ENCODE data around the gene PRSS57.
"Not testable (repeated sequence)": the region's sequence is repeated elsewhere in the genome, so short reads cannot be mapped to it uniquely, and the experiment has no call there.

Gene PRSS57

DNA sequence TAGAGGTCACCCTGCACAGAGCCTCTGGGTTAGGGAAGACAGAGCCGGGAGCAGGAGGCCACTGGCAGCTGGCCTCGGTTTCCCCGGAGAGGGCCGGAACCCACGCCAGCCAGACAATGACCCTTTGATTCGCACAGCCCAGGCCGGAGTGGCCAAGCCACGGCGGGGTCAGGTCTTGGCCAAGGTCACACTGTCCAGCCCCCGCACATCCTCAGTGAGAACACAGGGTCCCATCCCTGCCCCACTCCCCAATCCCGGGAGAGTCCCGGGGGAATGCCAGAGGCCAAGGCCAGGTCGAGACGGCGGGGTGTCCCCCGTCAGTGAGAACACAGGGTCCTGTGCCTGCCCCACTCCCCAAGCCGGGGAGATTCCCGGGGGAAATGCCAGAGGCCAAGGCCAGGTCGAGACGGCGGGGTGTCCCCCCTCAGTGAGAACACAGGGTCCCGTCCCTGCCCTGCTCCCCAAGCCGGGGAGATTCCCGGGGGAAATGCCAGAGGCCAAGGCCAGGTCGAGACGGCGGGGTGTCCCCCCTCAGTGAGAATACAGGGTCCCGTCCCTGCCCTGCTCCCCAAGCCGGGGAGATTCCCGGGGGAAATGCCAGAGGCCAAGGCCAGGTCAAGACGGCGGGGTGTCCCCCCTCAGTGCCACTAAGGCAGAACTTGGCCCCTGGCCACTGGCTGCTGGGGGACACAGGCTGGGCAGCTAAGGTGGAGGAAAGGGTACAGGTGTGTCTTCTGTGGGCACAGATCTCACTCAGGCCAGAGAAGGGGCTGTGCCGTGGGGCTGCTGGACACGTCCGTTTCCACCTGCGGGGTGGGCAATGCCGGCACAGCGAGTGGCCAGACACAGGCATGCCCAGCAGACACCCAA lies 20.7 kb downstream of the PRSS57 start:
- DNase-seq (no peak), ATAC-seq (no peak)

DNA sequence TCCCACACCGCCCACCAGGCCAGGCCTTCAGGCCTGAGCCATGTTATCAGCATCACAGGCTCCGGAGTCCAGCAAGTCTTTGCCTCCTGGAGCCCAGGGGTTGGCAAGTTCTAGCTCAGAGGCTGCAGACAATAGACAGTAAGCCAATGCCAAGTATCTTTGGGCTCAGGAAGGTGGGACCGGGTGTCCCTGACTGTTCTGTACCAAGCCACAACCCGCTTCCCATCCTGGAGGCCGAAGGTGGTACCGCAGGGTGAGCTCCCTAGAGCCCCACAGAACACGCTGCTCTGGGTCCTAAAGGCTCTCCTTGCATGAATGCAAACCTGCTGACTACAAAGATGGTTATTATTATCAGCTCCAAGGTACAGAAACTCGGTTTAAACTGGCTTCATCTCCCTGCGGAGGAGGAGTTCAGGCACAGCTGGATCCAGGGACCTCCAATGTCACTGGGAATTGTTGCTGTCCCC lies 24.6 kb downstream of the PRSS57 start:
- ATAC-seq (peak; percentile 31), DNase-seq (no peak)

DNA sequence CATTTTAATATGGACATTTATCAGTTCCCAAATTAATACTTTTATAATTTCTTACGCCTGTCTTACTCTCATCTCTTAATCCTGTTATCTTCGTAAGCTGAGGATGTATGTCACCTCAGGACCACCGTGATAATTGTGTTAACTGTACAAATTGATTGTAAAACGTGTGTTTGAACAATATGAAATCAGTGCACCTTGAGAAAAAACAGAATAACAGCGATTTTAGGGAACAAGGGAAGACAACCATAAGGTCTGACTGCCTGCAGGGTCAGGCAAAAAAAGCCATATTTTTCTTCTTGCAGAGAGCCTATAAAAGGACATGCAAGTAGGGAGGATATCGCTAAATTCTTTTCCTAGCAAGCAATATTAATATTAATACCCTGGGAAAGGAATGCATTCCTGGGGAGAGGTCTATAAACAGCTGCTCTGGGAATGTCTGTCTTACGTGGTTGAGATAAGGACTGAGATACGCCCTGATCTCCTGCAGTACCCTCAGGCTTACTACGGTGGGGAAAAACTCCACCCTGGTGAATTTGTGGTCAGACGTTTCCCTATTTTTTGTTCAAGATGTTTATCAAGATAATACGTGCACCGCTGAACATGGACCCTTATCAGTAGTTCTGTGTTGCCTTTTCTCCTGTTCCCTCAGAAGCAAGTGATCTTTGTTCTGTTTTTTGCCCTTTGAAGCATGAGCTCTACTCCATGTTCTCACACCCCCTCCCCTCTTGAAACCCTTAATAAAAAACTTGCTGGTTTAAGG lies 26.4 kb downstream of the PRSS57 start:
- DNase-seq, ATAC-seq: not testable (repeated sequence)

DNA sequence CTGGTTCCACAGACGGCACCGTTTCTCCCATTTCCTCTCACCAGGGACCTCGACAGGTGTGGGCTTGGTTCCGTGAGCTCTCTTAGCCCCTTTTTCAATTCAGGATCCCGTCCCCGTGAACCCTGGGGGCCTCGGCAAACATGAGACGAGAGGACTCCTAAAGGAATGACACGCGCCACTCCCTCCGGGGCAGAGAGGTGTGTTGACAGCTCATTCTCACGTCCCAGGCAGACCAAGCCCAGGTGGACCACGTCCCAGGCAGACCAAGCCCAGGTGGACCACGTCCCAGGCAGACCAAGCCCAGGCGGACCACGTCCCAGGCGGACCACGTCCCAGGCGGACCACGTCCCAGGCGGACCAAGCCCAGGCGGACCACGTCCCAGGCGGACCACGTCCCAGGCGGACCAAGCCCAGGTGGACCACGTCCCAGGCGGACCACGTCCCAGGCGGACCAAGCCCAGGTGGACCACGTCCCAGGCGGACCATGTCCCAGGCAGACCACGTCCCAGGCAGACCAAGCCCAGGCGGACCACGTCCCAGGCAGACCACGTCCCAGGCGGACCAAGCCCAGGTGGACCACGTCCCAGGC lies 28.2 kb downstream of the PRSS57 start:
- DNase-seq, ATAC-seq: not testable (repeated sequence)

DNA sequence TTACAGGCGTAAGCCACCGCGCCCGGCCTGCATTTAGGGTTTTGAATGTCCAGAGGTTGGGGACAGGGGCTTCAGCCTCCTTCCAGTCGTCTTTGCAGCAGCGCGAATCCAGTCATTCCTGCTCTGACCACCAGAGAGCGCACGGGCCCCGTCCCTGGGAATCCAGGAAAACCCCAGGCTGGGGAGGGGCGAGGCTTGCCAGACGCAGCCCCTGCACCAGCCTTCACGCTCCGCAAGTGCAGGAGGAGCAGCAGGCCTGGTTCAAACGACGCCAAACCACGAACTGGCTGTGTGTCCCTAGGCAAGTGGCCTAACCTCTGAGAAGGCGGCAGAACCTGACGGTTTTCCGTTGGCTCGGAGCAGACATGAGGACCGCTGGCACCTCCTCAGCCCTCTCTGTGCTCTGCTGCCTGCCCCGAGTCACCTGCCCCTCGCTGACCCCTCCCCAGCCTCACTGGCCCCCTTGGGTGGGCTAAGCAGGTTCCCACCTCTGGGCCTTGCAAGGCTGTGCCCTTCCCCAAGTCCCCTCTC lies 30.3 kb downstream of the PRSS57 start:
- ATAC-seq, result no peak
- DNase-seq, result peak; percentile 87

DNA sequence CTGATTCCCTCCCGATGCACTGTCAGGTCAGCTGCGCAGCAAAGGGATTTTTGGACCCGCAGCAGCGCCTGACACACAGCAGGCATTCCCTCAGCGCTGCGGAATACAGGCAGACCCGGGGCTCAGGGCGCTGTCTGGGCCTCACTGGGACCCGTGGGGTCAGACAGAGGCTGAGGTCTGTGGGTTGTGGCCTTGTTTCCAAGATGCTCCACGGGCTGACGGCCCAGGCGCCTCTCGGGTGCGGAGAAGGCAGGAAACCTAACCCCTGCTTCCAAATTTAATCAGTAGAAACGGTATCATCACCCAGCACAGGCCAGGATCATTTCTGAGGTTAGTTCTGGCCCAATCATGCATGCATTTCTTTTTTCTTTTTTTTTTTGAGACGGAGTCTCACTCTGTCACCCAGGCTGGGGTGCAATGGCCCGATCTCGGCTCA lies 31.6 kb downstream of the PRSS57 start:
- DNase-seq (no peak), ATAC-seq (no peak)

DNA sequence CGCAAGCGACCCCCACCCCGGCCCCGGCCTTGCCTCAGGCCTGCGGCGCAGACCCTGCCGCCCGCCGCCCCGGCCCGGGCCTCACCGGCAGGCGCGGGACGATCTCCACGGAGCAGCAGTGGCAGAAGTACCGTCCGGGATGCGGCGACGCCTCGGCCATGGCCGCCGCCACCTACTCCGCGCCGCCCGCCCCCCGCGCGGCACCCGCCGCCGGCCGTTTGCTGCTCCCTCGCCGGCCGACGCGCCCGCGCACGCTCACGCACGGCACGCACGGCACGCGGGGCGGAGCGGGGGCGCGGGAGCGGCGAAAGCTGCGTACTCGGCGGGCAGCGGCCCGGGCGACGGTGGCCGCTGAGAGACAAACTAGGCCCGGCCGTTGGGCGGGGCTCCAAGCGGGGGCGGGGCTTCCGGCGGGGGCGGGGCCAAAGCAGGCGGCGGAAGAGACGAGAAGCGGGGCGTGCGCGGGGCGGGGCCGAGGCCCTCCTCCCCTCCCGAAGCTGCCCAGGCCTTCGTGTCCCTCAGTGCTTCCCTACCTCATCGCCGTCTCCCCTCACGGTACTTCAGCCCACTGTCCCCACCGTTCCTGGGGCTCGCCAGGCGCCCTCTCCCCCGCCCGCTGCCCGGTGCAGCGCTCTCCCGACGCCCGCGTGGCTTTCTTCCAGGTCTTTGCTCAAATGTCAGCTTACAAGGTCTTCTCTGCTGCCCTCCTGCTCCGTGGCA lies 32.1 kb downstream of the PRSS57 start, which contains the start of gene RNF126:
Gene RNF126, minus strand, starts transcription at position 253 of the 720 bp plus-strand sequence. Its CDS starts 93 bp downstream, at position 160.
- DNase-seq, result peak; percentile 95
- peak; percentile 50 for ATAC-seq

DNA sequence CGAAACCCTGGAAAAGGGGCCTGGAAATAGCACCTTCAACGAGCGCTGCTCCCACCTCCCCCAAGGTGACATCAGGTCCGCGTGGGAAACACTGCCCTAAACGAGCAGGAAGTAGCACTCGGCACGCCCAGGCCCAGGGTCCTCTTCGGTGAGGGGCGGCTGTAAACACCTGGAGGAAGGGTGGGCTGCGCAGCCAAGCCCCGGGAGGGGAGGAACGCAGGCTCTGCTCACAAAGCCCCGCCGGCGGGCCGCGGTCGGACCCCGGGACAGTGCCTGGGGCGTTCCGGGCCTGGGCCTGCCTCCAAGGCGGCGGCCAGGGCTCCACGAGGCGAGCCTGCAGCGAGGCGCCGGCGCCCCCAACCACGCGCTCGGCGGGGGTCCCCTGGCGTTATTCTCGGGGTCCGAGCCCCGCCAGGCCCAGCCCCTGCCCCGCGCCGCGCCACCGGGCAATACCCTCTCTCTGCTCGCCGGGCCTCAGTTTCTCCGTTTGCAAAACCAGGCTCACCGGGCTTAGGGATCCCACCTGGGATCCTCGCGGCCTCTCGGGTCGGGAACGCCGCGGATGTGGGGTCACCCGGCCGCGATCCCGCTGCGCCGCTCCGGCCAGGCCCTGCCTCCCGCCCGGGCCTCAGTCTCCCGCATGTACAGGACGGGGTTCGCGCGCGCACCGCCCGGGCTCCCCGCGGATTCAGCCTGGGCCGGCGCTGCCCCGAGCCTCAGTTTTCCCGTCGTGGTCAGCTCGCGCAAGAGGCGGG lies 32.9 kb downstream of the PRSS57 start:
- ATAC-seq, result peak; percentile 16
- peak; percentile 78 for DNase-seq

DNA sequence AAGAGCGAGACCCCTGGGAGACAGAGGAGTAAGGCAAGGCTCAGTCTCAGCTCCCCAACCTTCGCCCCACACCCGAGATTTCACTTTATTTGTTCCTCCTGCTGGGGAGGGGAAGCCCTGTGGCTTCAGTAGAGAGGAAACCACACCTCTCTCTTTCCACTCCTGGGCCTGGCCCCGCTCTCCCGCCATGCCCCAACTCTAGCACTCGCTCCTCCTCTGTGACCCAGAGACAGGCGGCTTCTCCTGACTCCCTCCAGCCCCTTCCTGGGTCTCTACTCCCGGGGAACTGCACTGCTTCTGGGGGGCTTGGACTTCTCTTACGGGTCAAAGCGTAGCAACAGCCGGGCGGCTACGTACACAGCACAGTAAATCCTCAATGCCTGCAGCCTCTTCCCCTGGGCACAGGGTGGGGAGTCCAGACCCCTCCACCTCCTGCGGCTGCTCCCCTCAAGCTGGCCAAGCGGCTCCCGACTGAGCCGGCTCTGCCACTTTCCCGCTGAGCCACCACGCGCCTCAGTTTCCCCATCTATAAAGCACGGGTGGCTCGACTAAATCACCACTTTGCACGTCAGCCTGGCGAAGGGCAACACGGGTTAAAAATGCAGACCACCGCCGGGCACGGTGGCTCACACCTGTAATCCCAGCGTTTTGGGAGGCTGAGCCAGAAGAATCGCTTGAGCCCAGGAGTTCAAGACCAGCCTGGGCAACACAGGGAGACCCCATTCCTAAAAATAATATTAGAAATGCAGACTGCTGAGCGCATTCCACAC lies 33.6 kb downstream of the PRSS57 start:
- DNase-seq, result peak; percentile 74
- ATAC-seq, result peak; percentile 48

DNA sequence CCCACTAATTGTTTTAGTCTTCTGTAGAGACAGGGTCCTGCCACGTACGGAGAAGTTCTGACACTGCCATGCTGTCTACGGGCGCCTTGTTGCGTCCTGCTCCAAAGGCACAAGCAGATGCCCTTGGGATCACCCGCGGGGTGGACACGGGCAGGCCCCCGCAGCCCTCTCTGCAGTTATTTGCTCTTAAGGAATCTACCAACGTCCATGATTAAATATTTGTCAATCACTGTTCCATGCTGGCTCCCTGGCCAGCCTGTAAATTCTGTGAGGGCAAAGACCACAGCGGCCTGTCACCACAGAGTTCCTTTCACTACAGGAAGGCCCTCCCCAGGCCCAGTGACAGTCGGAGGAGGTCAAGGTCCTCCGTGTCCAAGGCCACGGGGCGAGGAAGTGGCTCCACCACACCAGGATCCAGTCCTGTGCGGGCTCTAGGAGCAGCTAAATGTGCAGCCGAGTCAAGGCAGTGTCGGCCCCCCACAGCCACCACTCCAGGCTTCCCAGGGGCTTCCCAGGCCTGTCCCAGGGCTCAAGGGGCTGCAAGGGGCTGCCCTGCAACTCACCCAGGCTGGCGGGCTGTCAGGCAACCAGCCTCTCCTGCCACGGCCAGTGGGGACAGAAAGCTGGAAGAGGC lies 34.3 kb downstream of the PRSS57 start:
- DNase-seq (no peak), ATAC-seq (no peak)

DNA sequence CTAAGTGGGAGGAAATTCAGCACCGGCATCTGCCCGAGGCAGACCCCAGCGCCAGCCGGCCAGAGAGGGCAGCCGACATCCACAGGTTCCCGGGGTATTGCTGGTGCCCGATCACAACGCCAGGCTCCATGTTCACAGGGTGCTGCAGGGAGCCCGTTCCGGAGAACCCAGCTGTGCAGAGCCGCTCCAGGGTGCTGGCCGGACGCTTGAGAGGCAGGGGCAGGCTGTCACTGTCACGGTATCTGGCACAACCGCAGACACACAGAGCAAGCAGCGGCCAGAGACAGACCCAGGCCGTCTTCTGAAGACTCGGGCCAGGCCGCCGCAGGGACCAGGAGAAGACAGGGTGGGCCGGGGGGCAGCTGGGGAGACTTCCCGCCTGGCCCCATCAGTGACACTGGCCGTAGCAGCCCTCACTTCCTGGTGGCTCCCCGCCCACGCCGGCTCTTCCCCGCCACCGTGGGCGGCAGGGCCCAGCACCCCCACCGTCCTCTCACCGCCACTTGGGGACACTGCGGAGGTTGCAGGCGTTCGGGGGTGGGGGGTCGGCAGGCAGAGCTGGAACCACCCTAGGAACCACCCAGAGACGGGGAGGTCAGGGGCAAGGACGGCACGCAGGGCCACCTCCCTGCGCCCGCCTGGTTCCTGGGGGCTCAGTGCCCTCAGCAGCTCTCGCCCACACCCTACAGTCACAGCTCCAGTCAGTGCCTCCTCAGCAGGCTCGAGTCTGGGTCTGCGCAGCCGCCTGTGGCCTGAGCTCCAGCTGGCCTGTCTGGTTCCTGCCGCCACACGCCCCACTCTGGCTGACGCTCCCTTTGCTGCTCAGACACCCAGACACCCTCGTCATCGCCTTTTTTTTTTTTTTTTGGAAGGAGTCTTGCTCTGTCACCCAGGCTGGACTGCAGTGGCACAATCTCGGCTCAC lies 36.1 kb downstream of the PRSS57 start:
- no peak for ATAC-seq

DNA sequence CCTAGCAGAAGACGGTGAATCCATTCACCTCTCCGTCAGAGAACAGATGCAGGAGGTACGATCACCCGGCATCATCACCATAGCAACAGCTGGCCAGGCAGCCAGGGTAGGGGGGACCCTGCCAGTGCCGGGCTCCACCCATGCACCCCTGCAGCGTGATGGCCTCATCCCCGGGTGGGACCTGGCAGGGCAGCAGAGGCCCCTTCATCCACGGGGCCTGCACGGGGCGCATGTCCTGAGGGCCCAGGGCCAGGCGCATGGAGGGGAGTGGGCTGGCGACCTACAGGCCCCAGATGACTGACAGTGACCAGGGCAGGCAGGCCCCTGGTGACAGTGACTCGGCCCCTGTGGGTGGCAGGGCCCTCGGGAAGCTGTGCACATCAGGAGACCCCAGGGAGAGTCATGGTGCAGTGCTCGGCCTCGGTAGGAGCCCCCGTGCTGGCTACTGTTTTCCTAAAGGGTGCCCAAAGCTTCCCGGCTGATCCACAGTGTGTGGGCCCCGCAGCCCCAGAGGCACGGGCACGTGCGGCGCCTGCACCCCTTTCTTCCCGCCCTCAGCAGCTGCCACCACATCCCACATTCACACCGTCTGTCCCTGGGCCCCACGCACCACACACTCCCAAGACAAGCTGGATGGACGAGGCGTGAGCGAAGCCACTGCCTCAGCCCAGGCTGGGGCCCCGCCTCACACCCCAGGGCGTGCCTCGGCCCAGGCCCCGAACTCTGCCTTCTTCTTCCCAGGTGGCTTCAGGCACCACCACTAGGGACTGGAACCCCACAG lies 37.0 kb downstream of the PRSS57 start:
- DNase-seq (no peak), ATAC-seq (no peak)

More for the DNA sequence above, 36.1 kb downstream of the PRSS57 start:
- DNase-seq, result peak; percentile 30

DNA sequence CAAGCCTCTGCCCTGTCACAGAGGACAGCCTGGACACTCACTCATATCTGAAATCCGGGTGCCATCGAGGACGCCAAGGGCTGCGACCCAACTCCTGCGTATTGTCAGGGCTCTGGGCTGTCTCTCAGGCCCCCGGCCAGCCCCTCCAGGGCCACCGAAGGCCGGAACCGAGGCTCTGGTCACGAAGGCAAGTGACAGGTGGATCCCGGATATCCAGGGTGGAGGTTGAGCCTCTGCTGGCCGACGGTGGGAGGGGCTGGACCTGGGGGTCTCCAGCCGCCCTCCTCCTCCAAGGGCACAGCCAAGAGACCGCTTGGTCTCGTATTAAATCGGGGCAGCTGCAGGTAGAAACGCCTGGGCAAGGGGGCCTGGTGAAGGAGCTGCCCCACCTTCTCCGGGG lies 37.6 kb downstream of the PRSS57 start:
- DNase-seq (no peak), ATAC-seq (no peak)

DNA sequence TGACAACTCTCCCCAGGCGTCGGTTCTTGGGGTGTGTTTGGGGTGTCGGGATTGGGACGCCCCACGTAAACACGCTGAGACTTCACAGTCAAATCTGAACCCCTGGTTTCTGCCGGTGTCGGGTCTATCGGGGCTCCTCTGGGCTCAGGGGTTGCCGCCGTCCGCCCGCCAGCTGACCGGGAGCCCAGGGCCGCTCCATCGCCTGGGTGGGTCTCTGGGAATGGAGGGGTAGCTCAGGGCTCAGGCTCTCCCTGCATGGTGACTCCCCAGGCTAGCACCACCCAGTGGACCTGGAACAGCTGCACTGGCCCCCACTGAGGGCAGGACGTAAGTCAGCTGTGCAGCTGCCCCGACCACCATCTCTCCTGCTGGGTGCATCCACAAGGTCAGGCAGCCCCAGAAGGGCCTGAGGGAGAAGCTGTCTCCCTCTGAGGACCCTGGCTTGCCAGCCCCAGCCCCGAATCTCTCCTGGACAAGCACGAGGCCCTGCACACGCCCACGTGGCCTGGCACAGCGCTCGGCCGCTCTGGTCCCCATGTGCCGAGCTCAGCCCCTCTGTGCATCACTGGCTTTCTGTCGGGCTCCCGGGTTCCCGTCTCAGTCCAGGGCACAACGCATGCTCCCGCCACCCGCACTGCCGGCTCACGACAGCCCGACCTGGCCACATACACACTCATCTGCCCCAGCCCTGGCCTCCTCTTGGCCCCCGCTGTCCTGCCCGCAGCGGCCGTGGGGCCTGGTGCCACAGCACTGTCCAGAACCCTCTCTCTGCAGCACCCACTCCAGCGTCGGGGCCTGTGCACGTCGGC lies 38.3 kb downstream of the PRSS57 start:
- DNase-seq (no peak), ATAC-seq (no peak)

DNA sequence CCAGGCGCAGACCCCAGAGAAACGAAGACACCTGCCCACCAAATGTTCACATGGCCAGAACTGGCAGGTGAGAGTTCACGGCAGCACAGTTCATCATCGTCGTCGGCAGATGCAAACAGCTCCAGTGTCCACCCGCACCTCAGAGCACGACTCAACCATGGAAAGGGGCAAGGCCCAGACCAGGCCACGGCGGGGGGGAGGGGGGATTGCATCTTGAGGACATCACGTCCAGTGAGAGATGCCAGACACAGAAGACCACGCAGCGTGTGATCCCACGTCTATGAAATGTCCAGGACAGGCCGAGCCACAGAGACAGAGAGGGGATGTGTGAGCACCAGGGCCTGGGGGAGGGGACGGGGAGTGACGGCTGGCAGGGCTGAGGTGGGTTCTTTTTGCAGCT lies 39.6 kb downstream of the PRSS57 start:
- ATAC-seq, result no peak
- DNase-seq, result no peak

DNA sequence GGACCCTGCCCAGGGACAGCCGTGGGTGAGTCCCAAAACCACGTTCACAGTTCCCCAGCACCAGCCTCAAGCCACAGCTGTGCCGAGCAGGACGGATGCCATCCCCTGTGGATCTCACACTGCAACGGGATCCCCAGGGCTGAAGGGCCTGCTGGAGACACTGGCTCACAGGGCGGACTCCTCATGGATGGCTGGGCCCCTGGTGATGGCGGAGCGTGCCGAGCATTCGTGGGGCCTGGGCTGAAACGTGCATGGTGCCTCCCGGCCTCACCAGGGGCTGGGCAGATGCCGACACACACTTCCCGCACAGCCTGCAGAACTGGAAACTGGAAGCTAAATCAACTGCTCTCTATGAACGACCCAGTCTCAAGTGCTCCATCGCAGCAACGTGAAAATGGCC lies 41.8 kb downstream of the PRSS57 start:
- DNase-seq (no peak), ATAC-seq (no peak)
